GM21737 (cell line): ENCODE results near the gene CPLX1.

ENCODE experiments used
- ATAC-seq: cut with Tn5 transposase; IDR thresholded peaks from one replicate; pipeline ENCODE4 v1.9.1; 2021; ENCODE audit warnings: mild to moderate bottlenecking, moderate library complexity; ENCODE audit not compliant: unreplicated experiment

The CPLX1 gene

GRCh38 chr4:856225-856901, 30.4 kb upstream of the CPLX1 start:
- ATAC-seq, result no peak

GRCh38 chr4:855880-856224, 29.9 kb upstream of the CPLX1 start:
- no peak for ATAC-seq

- no peak for ATAC-seq
These were observed 28.4 kb upstream of the CPLX1 start for GRCh38 chr4:854356-854755.

GRCh38 chr4:853416-853781, 27.5 kb upstream of the CPLX1 start:
- ATAC-seq, result no peak

- no peak for ATAC-seq
These were observed 25.9 kb upstream of the CPLX1 start for GRCh38 chr4:851701-852430.

- no peak for ATAC-seq
These were observed 24.5 kb upstream of the CPLX1 start for GRCh38 chr4:850323-850945.

- ATAC-seq, result no peak
These were observed 23.7 kb upstream of the CPLX1 start for GRCh38 chr4:849478-850175.

GRCh38 chr4:848803-849477, 23.0 kb upstream of the CPLX1 start:
- no peak for ATAC-seq

GRCh38 chr4:848307-848691, 22.4 kb upstream of the CPLX1 start:
- no peak for ATAC-seq

- no peak for ATAC-seq
These were observed 19.9 kb upstream of the CPLX1 start for GRCh38 chr4:845836-846251.

- no peak for ATAC-seq
These were observed 19.4 kb upstream of the CPLX1 start for GRCh38 chr4:845233-845835.

GRCh38 chr4:844752-845232, 18.9 kb upstream of the CPLX1 start:
- ATAC-seq, result no peak

GRCh38 chr4:839675-840443, 13.9 kb upstream of the CPLX1 start:
- no peak for ATAC-seq

- ATAC-seq, result no peak
These were observed 11.8 kb upstream of the CPLX1 start for GRCh38 chr4:837772-838171.

- no peak for ATAC-seq
These were observed 10.9 kb upstream of the CPLX1 start for GRCh38 chr4:836750-837301.

- no peak for ATAC-seq
These were observed 10.1 kb upstream of the CPLX1 start for GRCh38 chr4:836003-836511.

GRCh38 chr4:835148-836002, 9.4 kb upstream of the CPLX1 start:
- no peak for ATAC-seq

- ATAC-seq, result no peak
These were observed 8.6 kb upstream of the CPLX1 start for GRCh38 chr4:834368-835147.
